Measurements from ENCODE around the gene LCNL1.
A peak's percentile ranks its signal among the peaks of the same experiment; 100 is the strongest.

The LCNL1 gene

GRCh38 chr9:136980669-136981478 is 1.9 kb upstream of the LCNL1 start:
- H3K4me3 ChIP-seq (ENCODE audit: insufficient read depth in 1 of 2, low read depth in 1 of 2, low read length in 2 of 2) = no peak overlapping the region
- WGBS = 92% methylated on average over 16 of the region's 16 CpGs
- H3K23ac ChIP-seq (ENCODE audit: low read length in 2 of 2) = no peak overlapping the region
- H3K27me3 ChIP-seq (ENCODE audit: control insufficient read depth in 1 of 2, insufficient read depth in 1 of 2, low read length in 2 of 2) = peaks cover 30 to 48% of the 10 kb centered on the region in 2 experiments
- H4K91ac ChIP-seq (ENCODE audit: low read length) = no peak overlapping the region
- H3K79me1 ChIP-seq (replicated peaks; ENCODE audit: low read length, poor library complexity, severe bottlenecking) = no peaks in the 10 kb centered on the region
- no peaks in the 10 kb centered on the region for H3K9me3 ChIP-seq (ENCODE audit: control insufficient read depth, low read length)
- peaks cover 0 to 4% of the 10 kb centered on the region in 2 experiments for H3K36me3 ChIP-seq (ENCODE audit: control insufficient read depth in 1 of 2, insufficient read depth in 2 of 2, low read depth in 1 of 2, low read length in 2 of 2)
- H3K4ac ChIP-seq (ENCODE audit: low read depth in 1 of 2, low read length in 2 of 2) = no peak overlapping the region
- no peak overlapping the region for H2AFZ ChIP-seq (ENCODE audit: low read depth, low read length)
- H2BK15ac ChIP-seq (ENCODE audit: low read depth, poor library complexity, severe bottlenecking) = peak overlapping the region; percentile 86
- H3K14ac ChIP-seq (ENCODE audit: low read length in 2 of 2) = no peak overlapping the region
- DNase-seq = no peak
- no peak overlapping the region for H2BK12ac ChIP-seq (ENCODE audit: low read length in 2 of 2)
- no peak overlapping the region for H4K8ac ChIP-seq (ENCODE audit: low read length)
- H3K18ac ChIP-seq (ENCODE audit: low read depth in 1 of 2, low read length in 2 of 2) = no peak overlapping the region
- H2AK5ac ChIP-seq (ENCODE audit: low read length, severe bottlenecking) = no peak overlapping the region
- H3K27ac ChIP-seq (ENCODE audit: low read length, poor library complexity, severe bottlenecking) = no peak overlapping the region
- peaks cover 34% of the 10 kb centered on the region for H3K4me1 ChIP-seq (ENCODE audit: control insufficient read depth, insufficient read depth, low read depth, low read length)
- H3K9ac ChIP-seq (ENCODE audit: low read length) = no peak overlapping the region
- no peak overlapping the region for H3K4me2 ChIP-seq (ENCODE audit: low read length, poor library complexity, severe bottlenecking)
- H2BK5ac ChIP-seq (ENCODE audit: low read depth, low read length, poor library complexity, severe bottlenecking) = no peak overlapping the region
- H2BK120ac ChIP-seq (ENCODE audit: low read depth, low read length) = no peak overlapping the region

GRCh38 chr9:136981588-136982231 is 1.1 kb upstream of the LCNL1 start:
- H4K91ac ChIP-seq (ENCODE audit: low read length) = no peak overlapping the region
- H3K14ac ChIP-seq (ENCODE audit: low read length in 2 of 2) = no peak overlapping the region
- no peak overlapping the region for H2BK120ac ChIP-seq (ENCODE audit: low read depth, low read length)
- no peaks in the 10 kb centered on the region for H3K9me3 ChIP-seq (ENCODE audit: control insufficient read depth, low read length)
- H3K27me3 ChIP-seq (ENCODE audit: control insufficient read depth in 1 of 2, insufficient read depth in 1 of 2, low read length in 2 of 2) = peaks cover 33 to 54% of the 10 kb centered on the region in 2 experiments
- no peak overlapping the region for H2AFZ ChIP-seq (ENCODE audit: low read depth, low read length)
- peaks cover 31% of the 10 kb centered on the region for H3K4me1 ChIP-seq (ENCODE audit: control insufficient read depth, insufficient read depth, low read depth, low read length)
- no peak overlapping the region for H3K4me2 ChIP-seq (ENCODE audit: low read length, poor library complexity, severe bottlenecking)
- no peak for DNase-seq
- peaks cover 0 to 4% of the 10 kb centered on the region in 2 experiments for H3K36me3 ChIP-seq (ENCODE audit: control insufficient read depth in 1 of 2, insufficient read depth in 2 of 2, low read depth in 1 of 2, low read length in 2 of 2)
- H2BK12ac ChIP-seq (ENCODE audit: low read length in 2 of 2) = no peak overlapping the region
- H3K27ac ChIP-seq (ENCODE audit: low read length, poor library complexity, severe bottlenecking) = no peak overlapping the region
- H3K4ac ChIP-seq (ENCODE audit: low read depth in 1 of 2, low read length in 2 of 2) = no peak overlapping the region
- no peak overlapping the region for H2BK15ac ChIP-seq (ENCODE audit: low read depth, poor library complexity, severe bottlenecking)
- H4K8ac ChIP-seq (ENCODE audit: low read length) = no peak overlapping the region
- 76% methylated on average over 13 of the region's 17 CpGs for WGBS
- no peak overlapping the region for H3K18ac ChIP-seq (ENCODE audit: low read depth in 1 of 2, low read length in 2 of 2)
- no peaks in the 10 kb centered on the region for H3K79me1 ChIP-seq (replicated peaks; ENCODE audit: low read length, poor library complexity, severe bottlenecking)
- H3K23ac ChIP-seq (ENCODE audit: low read length in 2 of 2) = no peak overlapping the region
- no peak overlapping the region for H3K9ac ChIP-seq (ENCODE audit: low read length)
- no peak overlapping the region for H2AK5ac ChIP-seq (ENCODE audit: low read length, severe bottlenecking)
- H2BK5ac ChIP-seq (ENCODE audit: low read depth, low read length, poor library complexity, severe bottlenecking) = no peak overlapping the region
- H3K4me3 ChIP-seq (ENCODE audit: insufficient read depth in 1 of 2, low read depth in 1 of 2, low read length in 2 of 2) = no peak overlapping the region

- H2BK15ac ChIP-seq (ENCODE audit: low read depth, poor library complexity, severe bottlenecking) = no peak overlapping the region
- no peak overlapping the region for H3K27ac ChIP-seq (ENCODE audit: low read length, poor library complexity, severe bottlenecking)
- H3K14ac ChIP-seq (ENCODE audit: low read length in 2 of 2) = no peak overlapping the region
- WGBS = 91% methylated on average over 9 of the region's 9 CpGs
- H2BK5ac ChIP-seq (ENCODE audit: low read depth, low read length, poor library complexity, severe bottlenecking) = no peak overlapping the region
- no peak for DNase-seq
- no peak overlapping the region for H3K4me3 ChIP-seq (ENCODE audit: insufficient read depth in 1 of 2, low read depth in 1 of 2, low read length in 2 of 2)
- H3K4me2 ChIP-seq (ENCODE audit: low read length, poor library complexity, severe bottlenecking) = no peak overlapping the region
- no peak overlapping the region for H3K4ac ChIP-seq (ENCODE audit: low read depth in 1 of 2, low read length in 2 of 2)
- no peaks in the 10 kb centered on the region for H3K9me3 ChIP-seq (ENCODE audit: control insufficient read depth, low read length)
- no peak overlapping the region for H3K18ac ChIP-seq (ENCODE audit: low read depth in 1 of 2, low read length in 2 of 2)
- peaks cover 37 to 49% of the 10 kb centered on the region in 2 experiments for H3K27me3 ChIP-seq (ENCODE audit: control insufficient read depth in 1 of 2, insufficient read depth in 1 of 2, low read length in 2 of 2)
- peaks cover 17% of the 10 kb centered on the region for H3K4me1 ChIP-seq (ENCODE audit: control insufficient read depth, insufficient read depth, low read depth, low read length)
- peaks cover 0 to 4% of the 10 kb centered on the region in 2 experiments for H3K36me3 ChIP-seq (ENCODE audit: control insufficient read depth in 1 of 2, insufficient read depth in 2 of 2, low read depth in 1 of 2, low read length in 2 of 2)
- H2BK12ac ChIP-seq (ENCODE audit: low read length in 2 of 2) = no peak overlapping the region
- no peaks in the 10 kb centered on the region for H3K79me1 ChIP-seq (replicated peaks; ENCODE audit: low read length, poor library complexity, severe bottlenecking)
- no peak overlapping the region for H4K8ac ChIP-seq (ENCODE audit: low read length)
- no peak overlapping the region for H2BK120ac ChIP-seq (ENCODE audit: low read depth, low read length)
- no peak overlapping the region for H4K91ac ChIP-seq (ENCODE audit: low read length)
- H3K23ac ChIP-seq (ENCODE audit: low read length in 2 of 2) = no peak overlapping the region
- H2AK5ac ChIP-seq (ENCODE audit: low read length, severe bottlenecking) = no peak overlapping the region
- no peak overlapping the region for H3K9ac ChIP-seq (ENCODE audit: low read length)
- H2AFZ ChIP-seq (ENCODE audit: low read depth, low read length) = no peak overlapping the region
Observed at GRCh38 chr9:136983167-136983566, 374 bp downstream of the LCNL1 start.

GRCh38 chr9:136983656-136984314 is 992 bp downstream of the LCNL1 start:
- Histone ChIP-seq H2BK5ac (ENCODE audit: low read depth, low read length, poor library complexity, severe bottlenecking) (no peak overlapping the region), H3K79me1 (replicated peaks; ENCODE audit: low read length, poor library complexity, severe bottlenecking) (no peaks in the 10 kb centered on the region), H3K4me3 (ENCODE audit: insufficient read depth in 1 of 2, low read depth in 1 of 2, low read length in 2 of 2) (no peak overlapping the region), H4K91ac (ENCODE audit: low read length) (no peak overlapping the region), H3K27ac (ENCODE audit: low read length, poor library complexity, severe bottlenecking) (no peak overlapping the region), H3K23ac (ENCODE audit: low read length in 2 of 2) (no peak overlapping the region), H2AK5ac (ENCODE audit: low read length, severe bottlenecking) (no peak overlapping the region), H2BK15ac (ENCODE audit: low read depth, poor library complexity, severe bottlenecking) (no peak overlapping the region), H3K36me3 (ENCODE audit: control insufficient read depth in 1 of 2, insufficient read depth in 2 of 2, low read depth in 1 of 2, low read length in 2 of 2) (peaks cover 0 to 4% of the 10 kb centered on the region in 2 experiments), H2BK120ac (ENCODE audit: low read depth, low read length) (no peak overlapping the region), H3K27me3 (ENCODE audit: control insufficient read depth in 1 of 2, insufficient read depth in 1 of 2, low read length in 2 of 2) (peaks cover 37 to 49% of the 10 kb centered on the region in 2 experiments), H3K4me2 (ENCODE audit: low read length, poor library complexity, severe bottlenecking) (no peak overlapping the region), H3K9ac (ENCODE audit: low read length) (no peak overlapping the region), H2BK12ac (ENCODE audit: low read length in 2 of 2) (no peak overlapping the region), H3K18ac (ENCODE audit: low read depth in 1 of 2, low read length in 2 of 2) (no peak overlapping the region), H3K4ac (ENCODE audit: low read depth in 1 of 2, low read length in 2 of 2) (no peak overlapping the region), H3K9me3 (ENCODE audit: control insufficient read depth, low read length) (no peaks in the 10 kb centered on the region), H3K4me1 (ENCODE audit: control insufficient read depth, insufficient read depth, low read depth, low read length) (peaks cover 16% of the 10 kb centered on the region), H3K14ac (ENCODE audit: low read length in 2 of 2) (no peak overlapping the region), H4K8ac (ENCODE audit: low read length) (no peak overlapping the region), H2AFZ (ENCODE audit: low read depth, low read length) (no peak overlapping the region)
- DNase-seq = no peak
- 77% methylated on average over 10 of the region's 11 CpGs for WGBS
